Neural cell (in vitro differentiated cells): ENCODE measurements around the gene CNTN4.

Source experiments
- EZH2 ChIP-seq: fragments of 200-600, 300-800 bp; shearing (Covaris generic), sonication (generic); IDR thresholded peaks from 2 replicates; pipeline ENCODE4 v1.6.1; 2014; ENCODE audit warnings: antibody characterized with exemption, low read length, borderline replicate concordance, mild to moderate bottlenecking; ENCODE audit not compliant: insufficient read depth, poor library complexity, severe bottlenecking
- MXI1 ChIP-seq: fragments of 450-650 bp; conservative IDR thresholded peaks from 2 replicates; pipeline ENCODE4 v1.6.1; 2014; ENCODE audit warnings: antibody characterized with exemption, mild to moderate bottlenecking; ENCODE audit not compliant: poor library complexity, severe bottlenecking
- POLR2AphosphoS5 ChIP-seq: IDR thresholded peaks from 2 replicates; pipeline ENCODE4 v1.6.1; 2012
- RAD21 ChIP-seq: fragments of 450-650 bp; conservative IDR thresholded peaks from 2 replicates; pipeline ENCODE4 v1.6.1; 2014; ENCODE audit warnings: antibody characterized with exemption, mild to moderate bottlenecking, moderate library complexity
- SMC3 ChIP-seq: fragments of 450-650 bp; conservative IDR thresholded peaks from 2 replicates; pipeline ENCODE4 v1.6.1; 2014; ENCODE audit warnings: antibody characterized with exemption, mild to moderate bottlenecking, moderate library complexity; ENCODE audit not compliant: poor library complexity
- TAF1 ChIP-seq: IDR thresholded peaks from 2 replicates; pipeline ENCODE4 v1.6.1; 2012; ENCODE audit warnings: low read depth
- TF ChIP-seq, protein P1 (sequence below): IDR thresholded peaks from 2 replicates; pipeline ENCODE4 v1.6.1; 2012; ENCODE audit warnings: borderline replicate concordance
- TF ChIP-seq, protein P2 (sequence below): fragments of 450-650 bp; IDR thresholded peaks from 2 replicates; pipeline ENCODE4 v1.5.1; 2014; ENCODE audit warnings: antibody characterized with exemption, mild to moderate bottlenecking, moderate library complexity; ENCODE audit not compliant: poor library complexity, severe bottlenecking

DNA sequence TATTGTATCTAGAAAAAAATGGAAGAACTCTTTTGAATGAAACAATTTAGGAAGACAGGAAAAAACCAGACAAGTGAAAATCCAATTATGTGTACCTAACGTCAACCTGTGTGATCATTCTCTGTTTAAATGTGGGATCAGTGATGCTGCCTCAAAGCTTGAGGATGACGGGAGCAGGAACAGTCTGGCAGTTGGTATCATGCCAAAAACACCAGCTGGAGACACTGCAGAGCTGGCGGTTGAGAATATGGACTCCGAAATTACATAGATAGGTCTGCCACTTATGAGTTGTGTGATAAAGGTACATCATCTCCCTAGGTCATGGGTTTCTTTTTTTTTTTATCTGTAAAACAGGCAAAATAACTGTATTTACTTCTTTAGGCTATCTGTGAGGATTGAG lies 480.5 kb downstream of the CNTN4 start:
- TF ChIP-seq EZH2 (no peak), MXI1 (no peak), TAF1 (no peak), POLR2AphosphoS5 (no peak), SMC3 (no peak), RAD21 (no peak)
- TF ChIP-seq, protein P1, sequence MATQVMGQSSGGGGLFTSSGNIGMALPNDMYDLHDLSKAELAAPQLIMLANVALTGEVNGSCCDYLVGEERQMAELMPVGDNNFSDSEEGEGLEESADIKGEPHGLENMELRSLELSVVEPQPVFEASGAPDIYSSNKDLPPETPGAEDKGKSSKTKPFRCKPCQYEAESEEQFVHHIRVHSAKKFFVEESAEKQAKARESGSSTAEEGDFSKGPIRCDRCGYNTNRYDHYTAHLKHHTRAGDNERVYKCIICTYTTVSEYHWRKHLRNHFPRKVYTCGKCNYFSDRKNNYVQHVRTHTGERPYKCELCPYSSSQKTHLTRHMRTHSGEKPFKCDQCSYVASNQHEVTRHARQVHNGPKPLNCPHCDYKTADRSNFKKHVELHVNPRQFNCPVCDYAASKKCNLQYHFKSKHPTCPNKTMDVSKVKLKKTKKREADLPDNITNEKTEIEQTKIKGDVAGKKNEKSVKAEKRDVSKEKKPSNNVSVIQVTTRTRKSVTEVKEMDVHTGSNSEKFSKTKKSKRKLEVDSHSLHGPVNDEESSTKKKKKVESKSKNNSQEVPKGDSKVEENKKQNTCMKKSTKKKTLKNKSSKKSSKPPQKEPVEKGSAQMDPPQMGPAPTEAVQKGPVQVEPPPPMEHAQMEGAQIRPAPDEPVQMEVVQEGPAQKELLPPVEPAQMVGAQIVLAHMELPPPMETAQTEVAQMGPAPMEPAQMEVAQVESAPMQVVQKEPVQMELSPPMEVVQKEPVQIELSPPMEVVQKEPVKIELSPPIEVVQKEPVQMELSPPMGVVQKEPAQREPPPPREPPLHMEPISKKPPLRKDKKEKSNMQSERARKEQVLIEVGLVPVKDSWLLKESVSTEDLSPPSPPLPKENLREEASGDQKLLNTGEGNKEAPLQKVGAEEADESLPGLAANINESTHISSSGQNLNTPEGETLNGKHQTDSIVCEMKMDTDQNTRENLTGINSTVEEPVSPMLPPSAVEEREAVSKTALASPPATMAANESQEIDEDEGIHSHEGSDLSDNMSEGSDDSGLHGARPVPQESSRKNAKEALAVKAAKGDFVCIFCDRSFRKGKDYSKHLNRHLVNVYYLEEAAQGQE, result no peak
- TF ChIP-seq, protein P2, sequence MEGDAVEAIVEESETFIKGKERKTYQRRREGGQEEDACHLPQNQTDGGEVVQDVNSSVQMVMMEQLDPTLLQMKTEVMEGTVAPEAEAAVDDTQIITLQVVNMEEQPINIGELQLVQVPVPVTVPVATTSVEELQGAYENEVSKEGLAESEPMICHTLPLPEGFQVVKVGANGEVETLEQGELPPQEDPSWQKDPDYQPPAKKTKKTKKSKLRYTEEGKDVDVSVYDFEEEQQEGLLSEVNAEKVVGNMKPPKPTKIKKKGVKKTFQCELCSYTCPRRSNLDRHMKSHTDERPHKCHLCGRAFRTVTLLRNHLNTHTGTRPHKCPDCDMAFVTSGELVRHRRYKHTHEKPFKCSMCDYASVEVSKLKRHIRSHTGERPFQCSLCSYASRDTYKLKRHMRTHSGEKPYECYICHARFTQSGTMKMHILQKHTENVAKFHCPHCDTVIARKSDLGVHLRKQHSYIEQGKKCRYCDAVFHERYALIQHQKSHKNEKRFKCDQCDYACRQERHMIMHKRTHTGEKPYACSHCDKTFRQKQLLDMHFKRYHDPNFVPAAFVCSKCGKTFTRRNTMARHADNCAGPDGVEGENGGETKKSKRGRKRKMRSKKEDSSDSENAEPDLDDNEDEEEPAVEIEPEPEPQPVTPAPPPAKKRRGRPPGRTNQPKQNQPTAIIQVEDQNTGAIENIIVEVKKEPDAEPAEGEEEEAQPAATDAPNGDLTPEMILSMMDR, result no peak
